GM21423 (cell line): ENCODE data around the gene ENTPD7.
"Not testable (repeated sequence)": the region's sequence is repeated elsewhere in the genome, so short reads cannot be mapped to it uniquely, and the experiment has no call there.

Experiments used
- ATAC-seq: cut with Tn5 transposase; IDR thresholded peaks from one replicate; pipeline ENCODE4 v1.9.1; 2021; ENCODE audit warnings: mild to moderate bottlenecking, moderate library complexity; ENCODE audit not compliant: unreplicated experiment

The ENTPD7 gene

GRCh38 chr10:99659031-99659867 lies at the start of gene ENTPD7:
Gene ENTPD7 (plus strand): TSS chr10:99659509. CDS start chr10:99659957, 448 bp downstream.
- peak; percentile 99 for ATAC-seq

- no peak for ATAC-seq
Measured at GRCh38 chr10:99610221-99610620, 49.1 kb upstream of the ENTPD7 start.

GRCh38 chr10:99611326-99611725 lies 48.0 kb upstream of the ENTPD7 start:
- ATAC-seq: no peak

- no peak for ATAC-seq
Measured at GRCh38 chr10:99612167-99612831, 47.0 kb upstream of the ENTPD7 start.

GRCh38 chr10:99615426-99615825 lies 43.9 kb upstream of the ENTPD7 start:
- no peak for ATAC-seq

- ATAC-seq: no peak
Measured at GRCh38 chr10:99617696-99618095, 41.6 kb upstream of the ENTPD7 start.

GRCh38 chr10:99619090-99619800 lies 40.1 kb upstream of the ENTPD7 start:
- no peak for ATAC-seq

GRCh38 chr10:99619851-99620710 lies 39.2 kb upstream of the ENTPD7 start, which contains the start of gene SLC25A28:
Gene SLC25A28 (minus strand): TSS chr10:99620439. CDS start chr10:99620335, 104 bp downstream.
- peak; percentile 78 for ATAC-seq

GRCh38 chr10:99620711-99621453 lies 38.4 kb upstream of the ENTPD7 start:
- ATAC-seq: peak; percentile 84

GRCh38 chr10:99621454-99622251 lies 37.7 kb upstream of the ENTPD7 start:
- no peak for ATAC-seq

- ATAC-seq: no peak
Measured at GRCh38 chr10:99623919-99624318, 35.4 kb upstream of the ENTPD7 start.

GRCh38 chr10:99625124-99625523 lies 34.2 kb upstream of the ENTPD7 start:
- ATAC-seq: not testable (repeated sequence)

GRCh38 chr10:99628923-99629624 lies 30.2 kb upstream of the ENTPD7 start:
- ATAC-seq: no peak

GRCh38 chr10:99629625-99629978 lies 29.7 kb upstream of the ENTPD7 start:
- ATAC-seq: no peak

- ATAC-seq: no peak
Measured at GRCh38 chr10:99630433-99630832, 28.9 kb upstream of the ENTPD7 start.

GRCh38 chr10:99630991-99631390 lies 28.3 kb upstream of the ENTPD7 start:
- ATAC-seq: no peak

GRCh38 chr10:99631496-99631895 lies 27.8 kb upstream of the ENTPD7 start:
- ATAC-seq: no peak

GRCh38 chr10:99633832-99634231 lies 25.5 kb upstream of the ENTPD7 start:
- no peak for ATAC-seq
